Endometrium (tissue), 2 donors: ENCODE data around the gene PIK3CD.
"Not testable (repeated sequence)": the region's sequence is repeated elsewhere in the genome, so short reads cannot be mapped to it uniquely, and the experiment has no call there.

Experiments used
- FAIRE-seq: peaks from 2 replicates; lab custom pipeline; 2012; peaks lifted over from hg19 to GRCh38; lab: Jason Lieb, UNC
- donor health status: control.
- donor health status: control.

The PIK3CD gene

DNA sequence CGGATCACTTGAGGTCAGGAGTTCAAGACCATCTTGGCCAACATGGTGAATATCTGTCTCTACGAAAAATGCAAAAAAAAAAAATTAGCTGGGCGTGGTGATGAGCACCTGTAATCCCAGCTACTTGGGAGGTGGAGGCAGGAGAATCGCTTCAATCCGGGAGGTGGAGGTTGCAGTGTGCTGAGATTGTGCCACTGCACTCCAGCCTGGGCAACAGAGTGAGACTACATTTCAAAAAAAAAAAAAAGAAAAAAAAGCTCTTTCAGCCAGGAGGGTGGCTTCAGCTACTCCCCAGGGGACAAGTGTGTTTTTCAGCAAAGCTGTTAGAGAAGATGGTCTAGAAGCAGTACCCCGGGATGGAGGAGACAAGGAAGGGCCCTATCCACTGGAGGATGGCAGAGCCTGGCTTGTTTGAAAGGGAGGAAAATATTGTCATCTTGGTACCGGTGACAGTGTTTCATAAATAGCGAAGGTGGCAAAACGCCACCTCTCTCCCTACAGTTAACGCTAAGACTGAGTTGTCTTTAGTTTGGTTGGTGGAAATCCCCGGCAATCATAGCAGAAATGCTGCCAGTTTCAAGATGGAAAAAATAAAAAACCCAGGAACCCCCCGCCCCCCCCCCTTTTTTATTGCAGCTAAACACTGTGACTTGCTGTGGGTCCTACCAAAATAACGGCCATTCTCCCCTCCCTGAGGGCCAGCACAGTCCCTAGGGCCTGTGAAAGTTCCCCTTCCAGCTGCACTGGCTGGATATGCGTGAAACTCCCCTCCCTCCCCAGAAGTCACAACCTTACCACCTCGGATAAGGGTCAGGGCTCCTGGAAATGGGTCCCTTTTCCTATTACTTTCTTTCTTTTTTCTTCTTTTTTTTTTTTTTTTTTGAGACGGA lies 3.5 kb downstream of the PIK3CD start:
- no peak for FAIRE-seq

DNA sequence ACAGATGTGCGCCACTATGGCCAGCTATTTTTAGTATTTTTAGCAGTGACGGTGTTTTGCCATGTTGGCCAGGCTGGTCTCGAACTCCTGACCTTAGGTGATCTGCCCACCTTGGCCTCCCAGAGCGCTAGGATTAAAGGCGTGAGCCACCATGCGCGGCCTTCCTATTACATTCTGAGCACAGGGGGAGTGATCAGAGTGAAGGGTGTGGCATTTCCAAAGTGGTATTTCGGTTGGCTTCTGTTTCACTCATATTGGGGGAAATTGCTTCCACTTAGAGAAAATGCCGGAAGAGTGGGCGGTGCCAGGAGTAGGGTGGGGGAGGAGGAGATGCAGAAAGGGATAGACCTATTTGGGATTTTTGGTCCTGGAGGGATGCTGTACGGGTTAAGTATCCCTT lies 4.3 kb downstream of the PIK3CD start:
- no peak for FAIRE-seq

DNA sequence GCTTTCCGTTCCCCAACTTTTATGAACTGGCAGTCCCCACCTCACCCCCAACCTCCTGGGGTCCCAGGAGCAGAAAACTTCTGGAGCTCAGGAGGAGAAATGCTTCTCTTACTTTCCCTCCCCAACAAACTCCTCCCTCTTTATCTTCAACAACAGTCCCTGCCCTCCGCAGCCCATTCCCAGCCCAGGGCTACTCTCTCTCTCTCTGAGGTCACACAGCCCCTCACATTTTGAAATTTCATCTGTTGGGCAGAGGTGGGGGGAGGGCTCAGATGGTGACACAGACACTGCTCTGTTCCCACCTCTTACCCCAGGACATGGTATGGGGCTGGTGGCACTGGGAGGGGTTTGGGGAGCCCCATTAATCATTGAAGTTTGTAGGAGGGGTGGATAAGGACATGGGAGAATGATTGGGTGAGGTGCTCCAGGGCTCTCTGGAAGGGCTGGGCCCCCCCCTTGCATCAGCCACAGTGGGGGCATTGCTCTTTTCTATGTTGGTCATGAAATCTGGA lies 6.0 kb downstream of the PIK3CD start:
- no peak for FAIRE-seq

DNA sequence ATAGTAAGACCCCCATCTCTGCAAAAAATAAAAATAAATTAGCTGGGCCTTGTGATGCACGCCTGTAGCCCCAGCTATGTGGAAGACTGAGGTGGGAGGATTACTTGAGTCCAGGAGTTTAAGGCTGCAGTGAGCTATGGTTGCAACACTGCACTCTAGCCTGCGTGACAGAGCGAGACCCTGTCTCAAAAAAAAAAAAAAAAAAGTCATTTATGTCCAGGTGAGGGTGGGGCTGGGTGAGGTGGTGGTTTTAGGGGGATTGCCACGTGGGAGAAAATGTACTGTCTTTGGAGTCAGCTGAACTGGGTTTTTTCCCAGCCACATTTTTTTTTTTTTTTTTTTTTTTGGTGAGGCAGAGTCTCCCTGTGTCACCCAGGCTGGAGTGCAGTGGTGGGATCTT lies 6.7 kb downstream of the PIK3CD start:
- no peak for FAIRE-seq

DNA sequence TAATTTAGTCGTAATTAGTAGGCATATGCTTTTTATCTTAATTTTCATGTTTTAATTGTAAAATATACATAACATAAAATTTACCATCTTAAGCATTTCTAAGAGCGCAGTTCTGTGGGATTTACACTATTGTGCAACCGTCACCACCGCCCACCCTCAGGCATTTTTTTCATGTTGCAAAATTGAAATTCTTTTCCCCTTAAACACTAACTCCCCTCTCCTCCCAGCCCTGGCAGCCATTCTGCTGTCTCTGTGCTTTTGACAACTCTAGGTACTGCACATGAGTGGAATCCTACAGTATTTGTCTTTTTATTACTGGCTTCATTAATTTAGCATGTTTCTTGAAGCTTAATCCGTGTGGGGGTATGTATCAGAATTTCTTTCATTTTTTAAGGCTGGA lies 7.8 kb downstream of the PIK3CD start:
- FAIRE-seq, result peak; percentile 15

DNA sequence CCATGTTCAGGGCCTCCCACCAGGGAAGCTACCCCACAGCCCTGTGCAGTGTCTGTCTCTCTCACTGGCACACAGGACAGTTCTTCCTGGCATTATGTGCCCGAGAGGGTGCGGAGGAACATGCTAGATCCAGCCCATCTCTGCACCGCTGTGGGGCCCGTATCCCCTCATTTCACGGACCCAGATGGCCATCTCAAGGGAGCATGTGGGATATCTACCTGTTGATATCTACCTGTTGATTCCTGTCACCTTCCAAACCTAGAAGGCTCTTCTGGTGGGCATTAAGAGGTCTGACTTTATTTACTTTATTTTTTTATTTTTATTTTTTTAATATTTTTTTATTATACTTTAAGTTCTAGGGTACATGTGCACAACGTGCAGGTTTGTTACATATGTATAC lies 11.7 kb downstream of the PIK3CD start:
- FAIRE-seq, result no peak

DNA sequence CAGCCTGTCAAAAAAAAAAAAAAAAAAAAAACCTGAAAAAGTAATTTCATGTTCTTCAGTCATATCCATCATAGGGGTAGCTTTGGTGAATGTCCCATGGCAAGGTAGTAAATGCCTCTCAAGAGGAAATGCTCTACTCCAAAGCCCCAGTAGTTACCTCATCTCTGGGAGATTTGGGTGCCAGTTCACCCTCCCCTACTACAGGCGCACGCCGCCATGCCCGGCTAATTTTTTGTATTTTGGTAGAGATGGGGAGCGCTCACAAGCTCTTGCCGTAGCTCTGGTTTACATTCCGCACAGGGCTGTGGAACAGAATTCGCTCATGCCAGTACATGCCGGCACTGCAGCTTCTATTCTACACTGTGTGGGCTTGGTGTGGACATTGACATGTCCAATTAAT lies 13.7 kb downstream of the PIK3CD start:
- no peak for FAIRE-seq

DNA sequence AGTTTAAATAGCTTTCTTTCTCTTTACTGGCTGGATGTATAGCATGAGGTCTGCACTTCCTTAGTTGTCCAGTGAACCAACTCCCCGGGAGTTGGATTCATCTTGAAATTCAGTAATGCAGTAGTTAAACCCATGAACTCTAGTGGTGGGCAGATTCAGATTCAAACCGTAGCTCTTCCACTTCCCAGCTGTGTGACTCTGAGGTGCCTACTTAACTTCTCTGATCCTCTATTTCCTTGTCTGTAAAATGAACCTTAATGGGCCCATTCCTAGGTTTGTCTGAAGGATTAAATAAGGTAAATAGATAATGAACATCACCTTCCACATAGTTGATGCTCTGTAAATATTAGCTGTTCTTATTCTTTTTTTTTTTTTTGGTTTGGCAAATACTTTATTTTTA lies 16.5 kb downstream of the PIK3CD start:
- FAIRE-seq, result no peak

DNA sequence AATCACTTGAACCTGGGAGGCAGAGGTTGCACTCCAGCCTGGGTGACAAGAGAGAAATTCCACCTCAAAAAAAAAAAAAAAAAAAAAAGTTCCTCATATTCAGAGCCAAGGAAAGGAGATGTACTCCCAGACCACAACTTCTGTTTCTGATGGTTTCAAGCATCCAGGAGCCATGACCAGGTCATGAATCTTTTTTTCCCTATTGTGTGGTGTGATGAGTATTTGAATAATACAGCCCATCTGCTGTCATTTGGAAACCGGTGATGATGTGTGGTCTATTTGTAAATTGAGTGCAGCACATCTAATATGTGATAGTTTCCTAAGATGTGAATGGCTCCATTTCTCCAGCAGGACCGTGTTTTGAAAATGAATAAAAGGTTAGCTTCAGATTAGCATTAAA lies 18.6 kb downstream of the PIK3CD start:
- FAIRE-seq, result no peak

DNA sequence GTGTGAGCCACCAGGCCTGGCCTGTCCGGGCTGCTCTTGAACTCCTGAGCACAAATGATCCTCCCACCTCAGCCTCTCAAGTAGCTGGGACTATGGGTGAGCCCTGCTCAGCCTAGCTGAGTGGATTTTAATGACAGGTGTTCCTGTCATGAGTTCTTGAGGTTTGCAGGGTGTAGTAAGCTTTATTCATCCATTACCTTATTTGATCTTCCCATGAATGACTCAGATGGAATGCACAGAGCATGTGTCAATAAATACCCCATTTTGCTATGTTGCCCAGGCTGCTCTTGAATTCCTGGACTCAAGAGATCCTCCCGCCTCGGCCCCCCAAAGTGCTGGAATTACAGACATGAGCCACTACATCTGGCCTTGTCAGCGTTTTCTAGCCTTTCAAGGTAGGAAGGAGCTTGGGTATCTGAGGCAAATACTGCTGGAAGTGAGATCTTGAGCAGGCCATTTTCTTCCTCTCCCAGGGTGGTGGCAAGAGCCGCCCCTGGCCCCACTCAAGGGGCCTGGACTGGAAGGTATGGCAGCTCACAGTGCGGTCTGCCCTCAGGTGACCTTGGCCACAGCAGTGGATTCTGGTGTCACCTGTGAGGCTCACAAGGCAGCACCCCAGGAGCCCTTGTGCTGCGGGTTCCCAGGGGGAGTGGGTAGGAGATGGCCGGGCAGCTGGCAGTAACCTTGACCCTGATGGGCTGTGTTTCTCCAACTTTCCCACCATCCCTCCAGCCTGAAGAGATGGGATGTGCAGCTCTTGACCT lies 20.0 kb downstream of the PIK3CD start:
- FAIRE-seq, result no peak

DNA sequence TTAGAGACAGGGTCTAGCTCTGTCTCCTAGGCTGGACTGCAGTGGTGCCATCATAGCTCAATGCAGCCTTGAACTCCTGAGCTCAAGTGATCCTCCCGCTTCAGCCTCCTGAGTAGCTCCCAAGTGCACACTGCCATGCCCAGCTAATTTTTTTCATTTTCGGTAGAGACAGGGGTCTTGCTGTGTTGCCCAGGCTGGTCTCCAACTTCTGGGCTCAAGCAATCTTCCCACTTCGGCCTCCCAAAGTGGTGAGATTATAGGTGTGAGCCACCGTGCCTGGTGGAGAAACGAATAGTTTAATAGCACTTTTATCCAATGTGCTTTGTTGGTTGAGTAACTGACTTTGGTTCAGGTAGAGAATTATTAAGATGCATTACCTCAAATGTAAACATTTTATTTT lies 20.9 kb downstream of the PIK3CD start:
- no peak for FAIRE-seq

DNA sequence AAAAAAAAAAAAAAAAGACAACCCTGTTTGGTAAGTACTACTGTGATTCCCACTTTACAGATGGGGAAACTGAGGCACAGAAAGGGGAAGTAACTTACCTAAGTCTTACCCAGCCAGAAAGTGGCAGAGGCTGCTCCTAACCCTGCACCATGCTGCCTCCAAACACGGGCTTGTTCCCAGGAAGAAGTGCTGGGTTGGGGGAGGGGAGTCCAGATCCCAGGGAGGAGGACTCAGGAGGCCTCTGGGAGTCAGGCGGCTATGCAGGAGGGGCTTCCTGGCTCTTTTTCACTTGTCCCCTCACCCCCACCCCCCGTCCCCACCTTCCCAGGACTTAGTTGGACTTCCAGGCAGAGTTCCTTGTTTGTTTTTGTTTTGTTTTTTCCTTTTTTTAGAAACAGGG lies 23.9 kb downstream of the PIK3CD start:
- no peak for FAIRE-seq

DNA sequence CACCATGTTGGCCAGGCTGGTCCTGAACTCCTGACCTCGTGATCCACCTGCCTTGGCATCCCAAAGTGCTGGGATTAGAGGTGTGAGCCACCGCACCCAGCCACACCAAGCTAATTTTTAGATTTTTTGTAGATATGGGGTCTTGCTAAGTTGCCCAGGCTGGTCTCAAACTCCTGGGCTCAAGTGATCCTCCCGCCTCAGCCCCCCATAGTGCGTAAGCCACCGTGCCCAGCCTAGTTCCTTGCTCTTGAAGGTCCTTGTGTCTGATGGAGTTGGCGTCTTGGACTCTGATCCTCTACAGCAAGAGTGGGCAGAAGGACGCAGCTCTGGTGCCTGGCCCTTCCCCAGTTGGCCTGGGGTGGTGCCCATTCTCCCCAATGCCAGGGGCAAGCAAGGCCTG lies 24.6 kb downstream of the PIK3CD start:
- not testable (repeated sequence) for FAIRE-seq

DNA sequence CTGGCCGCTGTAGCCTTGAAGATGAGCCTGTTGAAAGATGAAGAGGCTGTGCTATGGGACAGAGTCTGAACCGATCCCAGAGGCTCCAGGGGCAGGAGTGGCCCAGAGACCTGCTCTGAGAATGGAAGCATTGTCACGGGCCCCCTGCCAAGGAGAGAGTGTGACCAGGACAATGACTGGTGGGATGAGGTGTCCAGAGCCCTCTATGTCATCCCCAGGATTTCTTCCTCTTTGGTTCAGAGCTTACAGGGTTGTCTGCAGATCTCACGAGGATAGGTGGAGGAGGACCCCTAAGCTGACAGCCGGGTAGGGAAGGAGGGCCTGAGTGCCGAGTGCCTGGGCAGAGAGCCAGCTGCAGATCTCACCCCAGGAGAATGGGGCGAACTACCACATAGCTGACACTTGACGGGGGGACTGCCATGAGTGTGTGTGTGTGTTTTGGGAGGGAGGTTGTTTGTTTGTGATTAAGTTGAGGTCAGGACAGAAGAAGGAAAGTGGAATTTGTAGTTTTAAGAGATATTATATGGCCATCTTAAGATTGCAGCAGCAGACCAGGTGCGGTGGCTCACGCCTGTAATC lies 25.4 kb downstream of the PIK3CD start:
- FAIRE-seq, result no peak

DNA sequence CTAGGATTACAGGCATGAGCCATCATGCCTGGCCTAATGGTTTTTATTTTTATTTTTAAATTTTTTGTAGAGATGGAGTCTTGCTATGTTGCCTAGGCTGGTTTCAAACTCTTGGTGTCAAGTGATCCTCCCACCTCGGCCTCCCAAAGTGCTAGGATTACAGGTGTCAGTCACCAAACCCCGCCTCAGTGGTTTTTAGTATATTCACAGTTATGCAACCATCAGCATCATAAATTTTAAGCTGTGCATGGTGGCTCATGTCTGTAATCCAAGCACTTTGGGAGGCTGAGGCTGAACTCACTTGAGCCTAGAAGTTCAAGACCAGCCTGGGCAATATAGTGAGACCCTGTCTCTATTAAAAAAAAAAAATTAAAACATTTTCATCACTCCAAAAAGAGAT lies 28.6 kb downstream of the PIK3CD start:
- FAIRE-seq, result no peak

DNA sequence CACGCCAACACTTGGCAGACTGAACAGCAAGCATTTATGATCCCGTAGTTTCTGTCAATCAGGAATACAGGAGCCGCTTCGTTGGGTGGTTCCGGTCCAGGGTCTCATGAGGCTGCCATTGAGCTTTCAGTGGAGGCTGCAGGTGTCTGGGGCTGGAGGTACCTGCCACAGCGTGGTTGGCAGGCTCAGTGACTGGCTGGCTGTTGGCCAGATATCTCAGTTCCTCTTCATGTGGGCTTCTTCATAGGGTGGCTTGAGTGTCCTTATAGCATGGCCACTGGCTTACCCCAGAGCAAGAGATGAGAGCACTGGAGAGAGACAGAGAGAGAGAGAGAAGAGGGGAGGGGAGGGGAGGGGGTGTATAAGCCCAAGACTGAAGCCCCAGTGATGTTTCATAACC lies 29.3 kb downstream of the PIK3CD start:
- no peak for FAIRE-seq

DNA sequence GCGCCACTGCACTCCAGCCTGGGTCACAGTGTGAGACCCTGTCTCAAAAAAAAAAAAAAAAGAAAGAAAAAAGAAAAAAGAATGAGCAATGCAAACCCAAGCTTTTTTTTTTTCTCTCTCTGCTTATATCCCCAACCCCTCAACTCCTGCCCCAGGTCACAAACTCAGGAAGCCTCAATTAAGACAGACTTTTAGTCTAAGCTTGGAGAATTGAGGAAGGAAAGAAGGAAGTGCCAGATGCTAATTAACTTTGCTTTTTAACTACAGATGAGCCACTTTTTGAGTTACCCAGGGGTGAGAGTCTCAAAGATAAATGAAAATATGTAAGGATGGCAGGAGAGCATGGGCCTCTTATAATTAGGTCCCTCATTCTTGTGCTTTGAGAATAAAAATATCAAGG lies 33.3 kb downstream of the PIK3CD start:
- FAIRE-seq, result no peak

DNA sequence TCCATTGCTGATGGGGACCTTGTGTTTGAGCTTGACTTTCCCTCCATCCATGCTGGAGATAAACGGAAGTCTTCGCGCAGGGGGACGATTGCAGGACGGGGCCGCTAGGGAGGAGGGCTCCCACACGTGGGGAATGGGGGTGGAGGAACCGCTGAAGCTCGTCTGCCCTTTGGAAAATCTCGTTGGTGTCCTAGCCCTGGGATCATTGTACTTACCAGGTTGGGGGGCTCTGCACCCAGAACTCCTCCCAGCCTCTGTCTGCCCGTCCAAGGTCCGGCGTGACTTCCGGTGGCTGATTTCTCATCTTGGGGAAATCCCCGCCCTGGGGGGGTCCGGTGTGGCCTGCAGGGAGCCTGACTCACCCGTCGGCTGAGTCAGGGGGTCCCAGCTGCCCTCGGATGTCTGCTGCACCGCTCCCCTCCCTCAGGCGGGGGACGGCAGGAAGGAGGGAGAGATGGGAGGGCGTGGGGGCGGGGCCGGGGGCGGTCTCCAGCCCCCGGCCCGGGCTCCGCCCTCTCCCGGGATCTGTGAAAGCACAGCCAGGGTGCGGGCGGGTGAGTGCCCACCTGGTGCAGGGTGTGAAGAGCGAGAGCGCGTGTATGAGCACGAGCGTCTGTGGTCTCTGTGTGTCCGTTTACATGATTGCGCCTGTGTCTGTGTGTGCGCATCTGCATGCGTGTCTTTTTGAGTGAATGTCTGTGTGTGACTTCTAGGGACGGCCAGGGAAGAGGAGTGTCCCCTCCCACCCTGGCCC lies 35.8 kb downstream of the PIK3CD start:
- FAIRE-seq, result no peak

DNA sequence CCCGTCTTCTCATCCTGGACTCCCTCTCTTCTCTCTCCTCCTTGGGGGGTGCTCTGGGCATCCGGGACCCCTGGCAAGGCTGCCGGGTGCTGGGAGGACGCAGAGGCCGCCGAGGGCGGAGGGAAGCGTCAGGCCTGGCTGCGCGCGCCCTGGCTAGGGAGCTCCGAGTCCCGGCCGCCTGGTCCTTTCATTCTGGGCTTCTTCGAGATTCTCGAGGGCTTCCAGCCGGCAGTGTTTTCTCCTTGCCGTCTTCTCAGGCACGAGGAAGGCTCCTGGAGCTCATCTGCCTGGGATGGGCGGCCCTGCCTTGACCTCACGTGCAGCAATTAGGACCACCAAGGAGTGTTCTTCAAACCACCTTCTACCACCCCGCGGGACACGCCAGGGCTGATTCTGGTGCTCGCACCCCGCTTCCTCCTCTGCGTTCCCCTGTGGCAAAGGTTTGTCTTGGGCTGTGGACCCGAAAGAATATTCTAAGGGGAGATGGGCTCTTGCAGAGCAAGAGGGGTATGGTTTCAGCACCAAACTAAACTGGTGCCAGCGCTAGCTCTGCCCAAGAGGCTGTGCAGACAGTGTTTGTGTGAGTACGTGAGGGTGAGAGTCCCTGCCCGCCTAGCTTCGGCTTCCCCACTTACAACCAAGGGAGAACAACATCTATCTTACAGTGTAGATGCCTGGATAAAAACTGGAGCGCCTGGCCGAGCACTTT lies 36.5 kb downstream of the PIK3CD start:
- no peak for FAIRE-seq

DNA sequence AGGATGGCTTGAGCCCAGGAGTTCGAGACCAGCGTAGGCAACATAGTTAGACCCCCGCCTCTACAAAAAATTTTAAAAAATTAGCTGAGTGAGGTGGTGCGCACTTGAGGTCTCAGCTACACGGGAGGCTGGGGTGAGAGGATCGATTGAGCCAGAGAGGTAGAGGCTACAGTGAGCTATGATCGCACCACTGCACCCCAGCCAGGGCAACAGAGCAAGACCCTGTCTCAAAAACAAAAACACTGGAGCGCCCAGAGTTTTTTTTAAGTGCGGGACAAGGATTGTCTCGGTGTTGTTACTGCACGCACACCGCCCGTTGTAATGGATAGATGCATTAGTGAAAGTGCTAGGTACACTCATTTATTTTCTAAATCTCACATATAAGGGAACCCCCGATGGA lies 37.1 kb downstream of the PIK3CD start:
- FAIRE-seq, result no peak

DNA sequence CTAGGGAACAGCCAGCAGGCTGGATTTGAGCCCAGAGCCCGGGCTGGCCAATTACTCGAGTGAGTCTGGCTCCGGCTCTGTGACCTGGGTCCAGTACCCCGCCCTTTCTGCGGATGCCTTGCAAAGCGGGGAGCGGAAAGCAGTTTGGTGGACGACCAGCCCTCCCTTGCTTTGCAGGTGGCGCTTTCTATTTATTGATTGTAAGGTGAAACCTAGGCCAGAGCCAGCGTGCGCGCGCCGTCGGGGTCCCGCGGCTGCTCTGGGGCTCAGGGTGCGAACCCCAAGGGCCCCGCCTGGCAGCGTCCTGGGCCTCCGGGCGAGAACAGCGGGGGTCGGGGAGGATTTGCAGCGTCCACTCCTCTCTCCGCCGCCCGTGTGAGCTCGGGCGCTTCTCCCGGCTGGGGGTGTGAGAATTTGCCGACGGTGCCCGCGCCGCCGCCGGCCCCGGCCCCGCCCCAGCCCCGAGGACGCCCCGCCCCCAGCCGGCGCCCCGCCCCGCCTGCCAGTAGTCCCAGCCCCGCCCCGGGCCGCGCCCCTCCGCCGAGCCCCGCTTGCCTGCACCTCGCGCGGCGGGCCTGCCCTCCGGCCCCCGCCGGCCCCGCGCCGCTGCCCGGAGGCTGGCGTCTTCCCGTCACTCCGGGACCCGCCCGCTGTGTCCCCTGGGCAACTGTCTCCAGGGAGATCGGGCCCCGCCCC lies 37.6 kb downstream of the PIK3CD start:
- no peak for FAIRE-seq
